Naive thymus-derived CD4-positive, alpha-beta T cell (primary cell): ENCODE measurements around the gene KRT6C. TPM values are rescaled to one million over a fixed set of nuclear protein-coding genes. Genes with fewer than 3 reads are reported as not detected.

Source experiments
- ATAC-seq: fragments of 150-1000 bp; cut with Tn5 transposase; 2 replicates; pipeline ENCODE4 v1.10.0; 2021; ENCODE audit warnings: mild to moderate bottlenecking, moderate library complexity
- CTCF ChIA-PET: fragments of 350-600 bp; sonication (Branson Sonifier 250); formaldehyde crosslinking; loops from one replicate; lab custom pipeline; 2021; ENCODE audit warnings: antibody characterized with exemption; lab: Charles Lee
- POLR2A ChIA-PET: fragments of 350-600 bp; sonication (Branson Sonifier 250); formaldehyde crosslinking; loops from one replicate; lab custom pipeline; 2021; ENCODE audit warnings: antibody characterized with exemption, inconsistent platforms; lab: Charles Lee
- DNase-seq, 9 donors: peaks; one replicate each; pipeline versions ENCODE4 v3.0.0 to v3.0.0-alpha.2; 2020 to 2022; ENCODE audit warnings: mixed read lengths in 1 of 9
- H3K27ac ChIP-seq: one replicate; pipeline ENCODE4 v1.7.0; 2013; ENCODE audit warnings: mild to moderate bottlenecking, low read depth, low read length, moderate library complexity
- H3K27me3 ChIP-seq, 2 donors: one replicate each; pipeline ENCODE4 v1.7.0; 2013; ENCODE audit warnings: low read length in 2 of 2, mild to moderate bottlenecking in 2 of 2, moderate library complexity in 2 of 2; ENCODE audit not compliant: control insufficient read depth in 2 of 2, insufficient read depth in 2 of 2
- H3K36me3 ChIP-seq, 3 experiments: 1 replicate in 2 of 3; 2 replicates in 1 of 3; pipeline ENCODE4 v1.7.0; 2013; ENCODE audit warnings: low read length in 3 of 3, mild to moderate bottlenecking in 3 of 3, moderate library complexity in 1 of 3; ENCODE audit not compliant: insufficient read depth in 3 of 3, control insufficient read depth in 2 of 3
- H3K4me1 ChIP-seq, 2 donors: one replicate each; pipeline ENCODE4 v1.7.0; 2013; ENCODE audit warnings: low read length in 2 of 2, mild to moderate bottlenecking in 2 of 2, moderate library complexity in 1 of 2; ENCODE audit not compliant: control insufficient read depth in 2 of 2, insufficient read depth in 2 of 2
- H3K4me3 ChIP-seq: 2 replicates; pipeline ENCODE4 v1.7.0; 2013; ENCODE audit warnings: mild to moderate bottlenecking, low read length
- H3K9me3 ChIP-seq, 3 experiments: 1 replicate in 2 of 3; 2 replicates in 1 of 3; pipeline ENCODE4 v1.7.0; 2013; ENCODE audit warnings: low read length in 3 of 3; ENCODE audit not compliant: control insufficient read depth in 2 of 3
- H3K27ac Mint-ChIP-seq, 9 donors: one replicate each; pipeline ENCODE4 v1.8.0; 2020 to 2022; ENCODE audit warnings: mixed read lengths in 9 of 9, mild to moderate bottlenecking in 8 of 9, moderate library complexity in 5 of 9, inconsistent platforms in 2 of 9
- H3K27me3 Mint-ChIP-seq, 5 donors: one replicate each; pipeline ENCODE4 v1.8.0; 2021 to 2022; ENCODE audit warnings: mixed read lengths in 5 of 5, mild to moderate bottlenecking in 1 of 5
- H3K36me3 Mint-ChIP-seq, 5 donors: one replicate each; pipeline ENCODE4 v1.8.0; 2020 to 2022; ENCODE audit warnings: mixed read lengths in 5 of 5, mild to moderate bottlenecking in 3 of 5, inconsistent platforms in 1 of 5
- H3K4me1 Mint-ChIP-seq, 7 donors: one replicate each; pipeline ENCODE4 v1.8.0; 2020 to 2022; ENCODE audit warnings: mixed read lengths in 7 of 7, mild to moderate bottlenecking in 3 of 7, inconsistent platforms in 1 of 7
- H3K4me3 Mint-ChIP-seq, 10 donors: one replicate each; pipeline ENCODE4 v1.8.0; 2020 to 2022; ENCODE audit warnings: mild to moderate bottlenecking in 10 of 10, mixed read lengths in 10 of 10, moderate library complexity in 6 of 10, inconsistent platforms in 2 of 10
- H3K9me3 Mint-ChIP-seq, 11 donors: one replicate each; pipeline ENCODE4 v1.8.0; 2020 to 2022; ENCODE audit warnings: mixed read lengths in 11 of 11, mild to moderate bottlenecking in 4 of 11, inconsistent platforms in 1 of 11, moderate library complexity in 1 of 11
- intact Hi-C, 2 donors: fragments of 100-400 bp; cut with micrococcal nuclease; formaldehyde crosslinking; loops; one replicate each; pipeline ENCODE4 v1.15.1; 2023
- polyA plus RNA-seq, 2 donors: library from polyadenylated mRNA; unstranded; fragments of 300-500 nt; fragmentation: Illumina TruSeq; gene quantifications; one replicate each; pipeline ENCODE4 v1.2.3, GENCODE V29; 2021
- total RNA-seq, 6 experiments: library from RNA in 5 of 6; stranded (reverse) in 5 of 6; gene quantifications; 1 replicate in 5 of 6; 2 replicates in 1 of 6; pipeline ENCODE4 v1.2.3 and lab custom pipeline; 2021 to 2026

KRT6C gene
- total and polyA plus RNA-seq, 7 experiments from 2014 or later, result not detected

DNA sequence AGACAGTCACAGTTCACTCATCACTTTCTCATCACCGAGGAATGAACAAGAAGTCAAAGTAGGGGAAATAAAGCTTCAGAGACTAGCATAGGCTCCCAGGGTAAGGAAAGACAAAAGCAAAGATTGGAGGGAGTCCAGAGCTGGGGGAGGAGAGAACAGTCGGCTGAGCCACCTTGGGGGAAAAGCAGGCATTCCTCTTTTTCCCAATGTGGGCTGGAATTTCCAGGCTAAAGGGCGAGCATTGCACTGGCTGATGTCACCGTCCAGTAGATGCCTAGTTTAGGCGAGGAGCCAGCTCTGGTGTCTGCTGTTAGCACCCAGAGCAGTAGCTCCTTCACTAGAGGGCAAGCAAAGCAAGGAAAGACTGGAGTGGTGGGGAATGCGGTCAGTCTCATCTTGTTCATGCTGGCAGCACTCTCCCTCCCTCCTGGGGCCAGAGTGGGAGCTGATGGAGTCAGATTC is 31.0 kb downstream of the KRT6C start:
- no peaks in the 10 kb centered on the region for H3K9me3 ChIP-seq
- H3K27ac ChIP-seq, result no peak overlapping the region
- H3K36me3 ChIP-seq, result no peaks in the 10 kb centered on the region
- ATAC-seq (no peak), DNase-seq (no peak)
- no peaks in the 10 kb centered on the region for H3K4me1 ChIP-seq
- intact Hi-C loops, result no loop called here
- CTCF ChIA-PET, result no interaction called here
- no peaks in the 10 kb centered on the region for H3K27me3 ChIP-seq
- Mint-ChIP-seq H3K9me3 (no peaks in the 10 kb centered on the region), H3K27me3 (peaks cover 5 to 38% (median 21%) of the 10 kb centered on the region in 5 donors), H3K4me3 (no peak overlapping the region), H3K27ac (no peak overlapping the region), H3K36me3 (no peaks in the 10 kb centered on the region), H3K4me1 (peaks cover 0 to 4% (median 0%) of the 10 kb centered on the region in 7 donors)
- POLR2A ChIA-PET, result no interaction called here
- H3K4me3 ChIP-seq, result no peak overlapping the region

DNA sequence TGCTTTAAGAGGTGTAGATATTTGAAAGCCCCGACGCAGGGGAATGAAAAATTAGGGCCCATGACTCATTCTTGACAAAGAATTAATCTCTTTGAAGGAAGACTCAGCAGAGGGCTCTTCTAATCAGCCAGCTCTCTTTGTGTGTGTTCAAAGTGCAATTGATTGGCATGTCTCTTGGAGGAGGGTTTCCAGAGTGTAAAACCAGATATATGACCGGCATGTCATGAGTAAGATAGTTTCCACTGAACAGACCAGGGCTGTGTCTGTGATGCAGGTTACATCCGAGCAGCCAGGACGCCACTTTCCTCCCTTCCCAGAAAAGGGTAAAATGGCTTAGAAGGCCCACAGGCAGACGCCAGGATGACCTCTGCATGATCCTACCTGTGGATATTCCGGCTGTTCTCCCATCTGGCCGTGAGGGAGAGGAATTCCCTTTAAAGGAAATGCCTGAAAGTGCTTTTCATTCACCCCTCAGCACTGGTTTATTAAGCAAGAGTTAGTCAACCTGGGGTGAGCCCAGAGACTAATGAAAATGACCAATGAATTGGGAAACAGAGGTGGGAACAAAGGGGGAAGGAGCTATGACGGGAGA is 32.2 kb downstream of the KRT6C start:
- ChIA-PET CTCF (no interaction called here), POLR2A (no interaction called here)
- Histone ChIP-seq H3K4me3 (no peak overlapping the region), H3K27me3 (no peaks in the 10 kb centered on the region), H3K4me1 (no peaks in the 10 kb centered on the region), H3K9me3 (no peaks in the 10 kb centered on the region), H3K36me3 (no peaks in the 10 kb centered on the region), H3K27ac (no peak overlapping the region)
- intact Hi-C loops, result no loop called here
- no peak for ATAC-seq
- Mint-ChIP-seq H3K36me3 (no peaks in the 10 kb centered on the region), H3K9me3 (no peaks in the 10 kb centered on the region), H3K27me3 (peaks cover 13 to 43% (median 30%) of the 10 kb centered on the region in 5 donors), H3K27ac (no peak overlapping the region), H3K4me3 (no peak overlapping the region), H3K4me1 (peaks cover 0 to 2% (median 0%) of the 10 kb centered on the region in 7 donors)
- no peak for DNase-seq

- H3K9me3 ChIP-seq, result no peaks in the 10 kb centered on the region
- peaks cover 14 to 38% (median 30%) of the 10 kb centered on the region in 5 donors for H3K27me3 Mint-ChIP-seq
- H3K36me3 ChIP-seq, result no peaks in the 10 kb centered on the region
- no peaks in the 10 kb centered on the region for H3K27me3 ChIP-seq
- no peak overlapping the region for H3K27ac ChIP-seq
- no peaks in the 10 kb centered on the region for H3K4me1 ChIP-seq
- H3K4me3 ChIP-seq, result no peak overlapping the region
- H3K4me3 Mint-ChIP-seq, result no peak overlapping the region
- DNase-seq, result no peak
- ChIA-PET POLR2A (no interaction called here), CTCF (interaction anchor here (0.6 kb wide), 1 partner anchor 27 kb away, joined by 3 read pairs; no protein-coding TSS in a partner anchor)
- intact Hi-C loops, result no loop called here
- no peaks in the 10 kb centered on the region for H3K9me3 Mint-ChIP-seq
- no peaks in the 10 kb centered on the region for H3K4me1 Mint-ChIP-seq
- H3K36me3 Mint-ChIP-seq, result no peaks in the 10 kb centered on the region
- ATAC-seq, result no peak
- H3K27ac Mint-ChIP-seq, result no peak overlapping the region
These were observed 32.7 kb downstream of the KRT6C start for GRCh38 chr12:52440821-52441319.

DNA sequence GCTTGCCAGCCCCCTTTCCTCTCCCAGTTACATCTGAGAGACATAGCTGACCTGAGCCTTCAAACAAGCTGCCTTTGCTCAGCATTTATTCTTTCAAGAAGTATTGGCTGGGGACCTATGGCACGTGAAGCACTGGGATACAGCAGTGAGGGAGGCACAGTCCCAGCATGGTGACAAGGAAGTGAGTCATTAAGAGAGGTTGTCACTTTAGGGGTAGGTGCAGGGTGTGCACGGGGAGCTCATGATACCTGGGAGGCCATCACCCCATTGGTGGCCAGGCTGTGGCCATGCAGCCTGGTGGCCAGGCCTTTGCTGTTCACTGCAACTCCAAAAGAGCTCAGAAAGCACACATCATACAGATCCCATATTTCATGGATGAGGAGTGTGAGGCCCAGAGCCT is 33.8 kb downstream of the KRT6C start:
- Mint-ChIP-seq H3K27ac (no peak overlapping the region), H3K4me3 (no peak overlapping the region), H3K27me3 (peaks cover 14 to 41% (median 34%) of the 10 kb centered on the region in 5 donors), H3K9me3 (no peaks in the 10 kb centered on the region), H3K36me3 (no peaks in the 10 kb centered on the region), H3K4me1 (no peaks in the 10 kb centered on the region)
- Histone ChIP-seq H3K27ac (no peak overlapping the region), H3K36me3 (no peaks in the 10 kb centered on the region), H3K4me3 (no peak overlapping the region), H3K9me3 (no peaks in the 10 kb centered on the region), H3K4me1 (no peaks in the 10 kb centered on the region), H3K27me3 (no peaks in the 10 kb centered on the region)
- ATAC-seq, result no peak
- ChIA-PET CTCF (no interaction called here), POLR2A (no interaction called here)
- DNase-seq, result no peak
- intact Hi-C loops, result no loop called here

DNA sequence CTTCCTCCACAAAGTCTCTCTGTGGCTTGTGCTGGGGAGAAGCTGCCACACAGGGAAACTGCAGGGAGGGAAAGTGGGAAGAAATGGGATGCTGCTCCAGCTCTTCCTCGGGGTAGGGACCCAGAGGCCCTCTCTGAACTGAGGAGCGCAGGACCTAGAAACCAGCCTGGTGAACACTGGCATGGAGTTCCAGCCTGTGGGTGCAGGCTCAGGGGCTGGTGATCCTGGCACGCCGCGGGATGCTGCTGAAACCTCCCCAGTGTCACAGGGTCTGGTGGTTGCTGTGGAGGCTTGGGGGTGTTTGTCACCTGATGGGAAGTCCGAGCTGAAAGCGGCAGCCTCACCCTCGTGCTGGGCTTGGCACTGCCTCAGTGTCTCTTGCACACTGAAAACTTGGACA is 34.2 kb downstream of the KRT6C start:
- H3K9me3 Mint-ChIP-seq, result no peaks in the 10 kb centered on the region
- H3K27ac ChIP-seq, result no peak overlapping the region
- H3K36me3 ChIP-seq, result no peaks in the 10 kb centered on the region
- H3K27ac Mint-ChIP-seq, result no peak overlapping the region
- H3K4me3 Mint-ChIP-seq, result no peak overlapping the region
- peaks cover 14 to 45% (median 32%) of the 10 kb centered on the region in 5 donors for H3K27me3 Mint-ChIP-seq
- intact Hi-C loops, result no loop called here
- no peak for ATAC-seq
- no peaks in the 10 kb centered on the region for H3K4me1 ChIP-seq
- no peaks in the 10 kb centered on the region for H3K9me3 ChIP-seq
- CTCF ChIA-PET, result no interaction called here
- no peaks in the 10 kb centered on the region for H3K27me3 ChIP-seq
- POLR2A ChIA-PET, result no interaction called here
- H3K4me1 Mint-ChIP-seq, result no peaks in the 10 kb centered on the region
- H3K36me3 Mint-ChIP-seq, result no peaks in the 10 kb centered on the region
- no peak for DNase-seq
- no peak overlapping the region for H3K4me3 ChIP-seq

DNA sequence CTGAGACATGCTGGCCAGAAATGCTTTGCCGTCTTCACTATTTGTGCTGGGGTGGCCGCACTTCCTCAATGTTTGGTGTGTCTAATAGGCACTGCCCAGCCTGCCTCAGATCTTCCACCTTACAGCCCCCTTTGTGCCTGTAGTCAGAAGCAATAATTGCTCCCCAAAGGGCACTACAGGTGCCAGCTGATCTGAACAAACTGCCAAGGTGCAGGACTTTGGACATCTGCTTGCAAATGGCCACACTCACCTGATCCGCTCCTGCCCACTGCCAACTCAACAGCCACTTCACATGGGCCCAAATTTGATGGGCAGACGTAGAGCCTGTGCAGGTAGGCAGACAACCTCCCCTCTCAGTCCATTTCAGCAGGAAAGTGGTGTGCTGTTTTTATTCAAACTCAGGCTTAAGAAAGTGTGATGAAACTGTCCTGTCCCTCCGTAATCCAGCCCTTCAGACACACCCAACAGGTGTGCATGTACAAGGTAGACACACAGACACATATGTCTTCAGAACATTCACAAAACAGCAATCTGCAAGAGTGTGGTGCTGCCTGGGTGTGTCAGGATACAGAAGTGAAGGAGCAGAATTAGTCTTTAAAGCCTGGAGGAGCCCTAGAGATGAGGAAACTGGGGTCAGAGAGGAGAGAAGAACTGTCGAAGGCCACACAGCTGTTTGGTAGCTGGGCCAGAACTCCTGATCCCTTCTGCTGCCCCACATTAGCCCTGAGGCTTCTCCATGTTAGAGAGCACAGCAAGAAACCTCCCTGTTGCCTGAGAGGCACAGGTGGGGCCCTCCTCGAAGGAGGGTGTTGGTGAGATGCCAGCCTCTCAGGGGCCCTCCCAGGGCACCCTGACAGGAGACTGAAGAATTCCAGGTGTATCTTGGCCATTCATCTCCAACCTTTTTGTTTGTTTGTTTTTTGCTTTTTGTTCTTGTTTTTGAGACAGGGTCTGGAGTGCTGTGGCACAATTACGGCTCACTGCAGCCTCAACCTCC is 35.0 kb downstream of the KRT6C start:
- Histone ChIP-seq H3K27ac (no peak overlapping the region), H3K36me3 (no peaks in the 10 kb centered on the region), H3K4me3 (no peak overlapping the region), H3K27me3 (no peaks in the 10 kb centered on the region), H3K9me3 (no peaks in the 10 kb centered on the region), H3K4me1 (no peaks in the 10 kb centered on the region)
- H3K27ac Mint-ChIP-seq, result no peak overlapping the region
- intact Hi-C loops, result no loop called here
- H3K27me3 Mint-ChIP-seq, result peaks cover 14 to 44% (median 28%) of the 10 kb centered on the region in 5 donors
- no peaks in the 10 kb centered on the region for H3K36me3 Mint-ChIP-seq
- no peaks in the 10 kb centered on the region for H3K9me3 Mint-ChIP-seq
- CTCF ChIA-PET, result no interaction called here
- H3K4me1 Mint-ChIP-seq, result no peaks in the 10 kb centered on the region
- no peak for DNase-seq
- H3K4me3 Mint-ChIP-seq, result no peak overlapping the region
- POLR2A ChIA-PET, result no interaction called here
- no peak for ATAC-seq
